Stimulated activated CD8-positive, alpha-beta memory T cell treated with anti-CD3 and anti-CD28 coated beads, Interleukin-2, amount 100 ng/mL, for 1 hour (primary cell): ENCODE measurements around the gene FNDC1.

ENCODE experiments used
- DNase-seq, 2 donors: peaks; one replicate each; pipeline ENCODE4 v3.0.0-alpha.2; 2020; ENCODE audit warnings: low read depth in 2 of 2

Gene FNDC1

GRCh38 chr6:159204605-159205004, 35.4 kb downstream of the FNDC1 start:
- DNase-seq: no peak

DNA sequence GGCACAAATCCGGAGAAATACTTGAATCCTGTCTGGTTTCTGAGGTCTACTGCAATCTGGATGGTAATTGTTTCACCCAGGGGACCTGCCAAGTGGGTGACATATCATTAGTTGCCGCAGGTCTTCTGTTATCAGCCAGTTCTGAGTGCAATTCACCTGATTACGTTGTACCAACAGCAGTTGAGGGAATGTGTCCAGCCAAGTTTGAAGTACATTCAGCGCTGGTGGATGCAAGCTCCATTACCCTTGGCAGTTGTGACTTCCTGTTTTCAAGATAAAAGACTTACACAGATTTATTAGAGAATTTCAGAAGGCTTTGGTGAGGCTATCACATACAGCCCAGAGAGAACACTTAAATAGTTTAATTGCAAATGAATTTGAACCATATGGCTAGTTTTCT, 42.8 kb downstream of the FNDC1 start:
- no peak for DNase-seq

DNA sequence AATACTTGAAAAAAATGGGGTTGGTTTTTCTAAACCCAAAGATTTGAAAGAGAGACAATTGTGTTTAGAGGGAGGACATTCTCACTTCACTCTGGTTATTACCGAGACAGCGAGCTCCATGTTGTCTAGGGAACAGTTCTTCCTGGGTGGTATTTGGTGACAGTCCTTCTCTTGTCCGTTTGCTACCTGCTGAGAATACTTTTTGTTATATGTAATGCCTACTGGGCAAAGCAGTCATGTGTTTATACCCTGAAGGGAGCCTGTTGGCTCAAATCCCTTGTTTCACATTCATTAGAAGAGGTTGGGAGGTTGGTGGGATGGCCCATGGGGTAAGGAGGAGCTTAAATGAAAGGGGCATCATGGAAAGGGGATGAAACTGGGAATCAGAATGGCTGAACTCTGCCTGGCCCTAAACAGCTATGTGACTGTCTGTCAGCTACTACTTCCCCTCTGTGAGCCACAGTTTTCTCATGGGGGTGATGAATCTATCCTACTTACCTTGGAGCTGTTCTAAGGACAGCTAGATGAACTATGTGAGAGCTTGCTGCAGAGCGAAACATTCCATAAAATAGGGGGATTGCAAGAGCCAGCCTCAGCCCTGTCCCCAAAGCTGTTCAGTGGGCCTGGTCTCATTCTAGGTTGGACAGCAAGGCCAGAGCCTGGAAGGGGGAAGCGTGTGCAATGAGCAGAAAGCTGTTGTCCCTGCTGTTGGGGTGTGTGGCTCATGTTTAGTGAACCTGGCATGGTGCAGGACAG, 43.5 kb downstream of the FNDC1 start:
- DNase-seq: no peak

- DNase-seq: no peak
Observed at GRCh38 chr6:159213405-159213804, 44.2 kb downstream of the FNDC1 start.

DNA sequence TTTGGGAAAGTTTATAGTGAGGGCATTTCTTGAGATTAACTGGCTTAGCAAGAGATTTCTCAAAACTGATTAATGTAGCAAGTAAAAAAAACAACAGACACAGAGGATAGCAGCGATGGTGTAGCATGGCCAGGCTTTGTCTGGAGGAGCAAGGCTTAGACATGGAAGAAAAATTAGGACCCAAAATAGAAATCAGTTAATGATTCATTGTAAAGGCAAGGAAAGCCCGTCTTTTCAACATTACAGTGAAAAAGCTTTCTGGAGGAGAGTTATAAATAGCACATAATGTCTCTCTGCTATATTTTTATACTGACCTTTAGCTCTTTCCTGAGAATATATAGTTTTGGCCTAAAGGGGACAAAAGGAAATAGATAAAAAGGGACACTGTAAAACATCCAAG, 45.1 kb downstream of the FNDC1 start:
- no peak for DNase-seq

GRCh38 chr6:159217595-159218275, 48.5 kb downstream of the FNDC1 start:
- no peak for DNase-seq

DNA sequence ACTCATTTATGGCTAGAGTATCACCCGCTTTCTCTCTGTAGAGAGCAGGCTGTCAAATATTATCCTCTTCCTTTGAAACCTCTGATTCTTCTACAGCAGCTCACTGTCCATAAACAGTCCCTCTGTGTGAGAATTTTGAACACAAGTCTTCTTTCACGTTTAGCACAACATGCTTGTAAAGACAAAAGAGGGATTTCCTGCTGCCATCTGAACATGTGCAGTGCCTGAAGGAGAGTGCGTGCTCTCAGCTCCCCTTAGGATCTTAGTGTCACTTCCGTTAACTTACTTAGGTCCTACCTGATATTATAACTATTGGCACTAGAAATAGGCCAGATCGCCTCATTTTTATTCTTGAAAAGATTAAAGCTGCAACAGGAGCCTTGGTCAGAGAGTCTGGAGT, 50.9 kb downstream of the FNDC1 start:
- no peak for DNase-seq

GRCh38 chr6:159221486-159222170, 52.4 kb downstream of the FNDC1 start:
- no peak for DNase-seq

DNA sequence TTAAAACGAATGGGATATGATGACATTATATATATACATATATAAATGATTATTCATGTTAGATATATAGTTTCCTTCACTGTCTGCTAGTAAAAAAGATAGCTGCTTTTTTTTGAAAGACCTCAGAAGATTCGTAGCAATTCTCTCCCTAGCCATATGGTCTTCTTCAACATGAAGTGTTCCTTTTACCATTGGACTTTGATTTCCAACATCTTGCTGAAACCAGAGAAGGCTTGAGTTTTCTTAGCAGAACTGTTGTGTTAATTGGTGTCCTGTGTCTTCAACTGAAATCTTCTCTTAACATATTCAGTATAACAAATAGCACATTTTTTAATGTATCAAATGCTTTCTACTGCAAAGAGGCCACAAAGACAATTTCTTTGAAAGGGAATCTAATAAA, 55.3 kb downstream of the FNDC1 start:
- DNase-seq: no peak

DNA sequence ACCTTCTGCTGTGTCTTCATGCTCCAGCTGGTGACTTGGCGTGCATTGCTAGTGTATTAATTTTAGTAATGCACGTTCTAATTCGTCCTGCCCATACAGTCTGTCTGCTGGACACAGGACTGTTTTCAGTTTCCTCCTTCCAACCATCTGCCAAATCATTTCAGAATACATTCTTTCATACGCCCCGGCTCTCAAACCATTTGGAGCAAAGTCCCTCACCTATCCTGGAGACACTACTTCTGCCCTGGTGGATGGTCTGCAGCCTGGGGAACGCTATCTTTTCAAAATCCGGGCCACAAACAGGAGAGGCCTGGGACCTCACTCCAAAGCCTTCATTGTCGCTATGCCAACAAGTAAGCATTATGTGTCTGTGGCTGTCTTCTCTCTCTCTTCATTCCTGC, 60.5 kb downstream of the FNDC1 start:
- DNase-seq: no peak

DNA sequence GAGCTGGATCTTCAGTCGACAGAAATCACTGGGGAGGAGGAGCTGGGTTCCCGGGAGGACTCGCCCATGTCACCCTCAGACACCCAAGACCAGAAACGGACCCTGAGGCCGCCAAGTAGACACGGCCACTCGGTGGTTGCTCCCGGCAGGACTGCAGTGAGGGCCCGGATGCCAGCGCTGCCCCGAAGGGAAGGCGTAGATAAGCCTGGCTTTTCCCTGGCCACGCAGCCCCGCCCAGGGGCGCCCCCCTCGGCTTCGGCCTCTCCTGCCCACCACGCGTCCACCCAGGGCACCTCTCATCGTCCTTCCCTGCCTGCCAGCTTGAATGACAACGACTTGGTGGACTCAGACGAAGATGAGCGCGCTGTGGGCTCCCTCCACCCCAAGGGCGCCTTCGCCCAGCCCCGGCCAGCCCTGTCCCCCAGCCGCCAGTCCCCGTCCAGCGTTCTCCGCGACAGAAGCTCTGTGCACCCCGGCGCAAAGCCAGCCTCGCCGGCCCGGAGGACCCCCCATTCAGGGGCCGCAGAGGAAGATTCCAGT, 63.0 kb downstream of the FNDC1 start:
- no peak for DNase-seq

DNA sequence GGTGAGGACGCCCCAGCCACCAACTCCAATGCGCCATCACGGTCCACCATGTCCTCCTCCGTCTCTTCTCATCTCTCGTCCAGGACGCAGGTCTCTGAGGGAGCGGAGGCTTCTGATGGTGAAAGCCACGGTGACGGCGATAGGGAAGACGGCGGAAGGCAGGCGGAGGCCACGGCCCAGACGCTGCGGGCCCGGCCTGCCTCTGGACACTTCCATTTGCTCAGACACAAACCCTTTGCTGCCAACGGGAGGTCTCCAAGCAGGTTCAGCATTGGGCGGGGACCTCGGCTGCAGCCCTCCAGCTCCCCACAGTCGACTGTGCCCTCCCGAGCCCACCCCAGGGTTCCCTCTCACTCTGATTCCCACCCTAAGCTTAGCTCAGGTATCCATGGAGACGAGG, 63.6 kb downstream of the FNDC1 start:
- no peak for DNase-seq

GRCh38 chr6:159233365-159234101, 64.3 kb downstream of the FNDC1 start:
- no peak for DNase-seq

DNA sequence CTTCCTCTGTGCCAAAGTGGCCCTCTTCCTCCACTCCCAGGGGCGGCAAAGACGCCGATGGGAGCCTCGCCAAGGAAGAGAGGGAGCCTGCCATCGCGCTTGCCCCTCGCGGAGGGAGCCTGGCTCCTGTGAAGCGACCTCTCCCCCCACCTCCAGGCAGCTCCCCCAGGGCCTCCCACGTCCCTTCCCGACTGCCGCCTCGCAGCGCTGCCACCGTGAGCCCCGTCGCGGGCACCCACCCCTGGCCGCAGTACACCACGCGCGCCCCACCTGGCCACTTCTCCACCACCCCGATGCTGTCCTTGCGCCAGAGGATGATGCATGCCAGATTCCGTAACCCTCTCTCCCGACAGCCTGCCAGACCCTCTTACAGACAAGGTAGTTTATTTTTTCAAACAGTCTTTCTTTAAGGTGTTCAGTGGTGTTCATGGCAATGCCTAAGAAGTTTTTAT, 64.9 kb downstream of the FNDC1 start:
- DNase-seq: no peak

GRCh38 chr6:159238920-159239558, 69.8 kb downstream of the FNDC1 start:
- no peak for DNase-seq

DNA sequence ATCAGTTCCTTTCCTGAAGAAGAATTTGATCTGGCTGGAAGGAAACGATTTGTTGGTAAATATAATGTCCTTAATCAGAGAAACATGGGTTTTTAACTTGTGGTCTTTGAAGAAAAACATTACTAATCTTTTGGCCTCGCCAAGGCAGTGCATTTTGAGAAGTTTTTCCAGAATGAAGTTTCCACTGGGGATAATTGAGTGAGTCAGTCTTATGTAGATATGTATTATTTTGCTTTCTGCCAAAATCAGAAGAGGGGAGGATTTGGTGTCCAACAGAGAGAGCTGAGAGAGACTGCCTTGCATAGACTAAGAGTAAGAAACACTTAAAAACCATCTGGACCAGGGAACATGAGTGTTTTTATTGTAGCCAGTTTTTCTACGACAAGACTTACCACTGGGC, 79.9 kb downstream of the FNDC1 start:
- DNase-seq: no peak

- DNase-seq: no peak
Observed at GRCh38 chr6:159249752-159250151, 80.6 kb downstream of the FNDC1 start.

- DNase-seq: no peak
Observed at GRCh38 chr6:159250633-159251032, 81.4 kb downstream of the FNDC1 start.

GRCh38 chr6:159252955-159253508, 83.8 kb downstream of the FNDC1 start:
- DNase-seq: no peak

DNA sequence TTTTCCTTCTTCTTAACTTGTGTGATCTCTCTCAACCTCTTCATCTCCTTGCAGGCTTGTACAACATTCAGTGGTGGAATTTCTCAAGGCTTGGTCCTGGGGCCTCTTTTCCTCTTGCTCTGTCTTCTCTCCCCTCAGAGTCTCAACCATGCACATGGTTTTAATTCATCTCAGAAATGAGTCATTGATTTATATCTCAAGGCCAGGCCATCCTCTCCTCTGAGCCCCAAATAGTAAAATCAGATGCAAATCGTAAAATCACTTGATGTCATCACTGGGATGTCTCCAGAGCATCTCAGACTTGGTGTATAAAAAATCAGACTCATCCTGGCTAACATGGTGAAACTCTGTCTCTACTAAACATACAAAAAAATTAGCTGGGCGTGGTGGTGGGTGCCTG, 85.0 kb downstream of the FNDC1 start:
- no peak for DNase-seq

- DNase-seq: no peak
Observed at GRCh38 chr6:159255434-159255951, 86.3 kb downstream of the FNDC1 start.
